H1 (cell line): ENCODE results near the gene TAL2. TPM values are rescaled to one million over a fixed set of nuclear protein-coding genes. Genes with fewer than 3 reads are reported as not detected.

ENCODE experiments used
- CTCF ChIA-PET: fragments of 300-600 bp; sonication (Branson Sonifier 250); formaldehyde crosslinking; loops from one replicate; lab custom pipeline; 2021; ENCODE audit not compliant: partially characterized antibody; lab: Charles Lee
- POLR2A ChIA-PET: fragments of 300-600 bp; sonication (Branson Sonifier 250); formaldehyde crosslinking; loops from one replicate; lab custom pipeline; 2021; ENCODE audit warnings: inconsistent platforms; ENCODE audit not compliant: partially characterized antibody; lab: Charles Lee
- DNase-seq, 2 experiments: peaks; one replicate each; pipeline versions ENCODE4 v3.0.0 to v3.0.0-alpha.2; 2010 to 2022; ENCODE audit warnings: low spot score in 2 of 2, low read depth in 1 of 2, mixed read lengths in 1 of 2
- FAIRE-seq: peaks from 2 replicates; lab custom pipeline; 2011; peaks lifted over from hg19 to GRCh38; lab: Jason Lieb, UNC
- H2AFZ ChIP-seq: 2 replicates; pipeline ENCODE4 v1.8.1; 2012; ENCODE audit warnings: low read length, inconsistent platforms
- H2AK5ac ChIP-seq: 2 replicates; pipeline ENCODE4 v1.6.1; 2013; ENCODE audit warnings: low read depth, low read length
- H2BK120ac ChIP-seq: replicated peaks from 2 replicates; pipeline ENCODE3; 2013; ENCODE audit warnings: low read depth, low read length, inconsistent platforms
- H2BK12ac ChIP-seq: 2 replicates; pipeline ENCODE4 v1.6.1; 2013; ENCODE audit warnings: low read depth, low read length
- H2BK15ac ChIP-seq: 2 replicates; pipeline ENCODE4 v1.6.1; 2013; ENCODE audit warnings: low read length
- H2BK20ac ChIP-seq: 2 replicates; pipeline ENCODE4 v1.6.1; 2013; ENCODE audit warnings: low read length
- H2BK5ac ChIP-seq: 2 replicates; pipeline ENCODE4 v1.6.1; 2013; ENCODE audit warnings: low read depth, low read length
- H3K14ac ChIP-seq: 2 replicates; pipeline ENCODE4 v1.6.1; 2013; ENCODE audit warnings: inconsistent platforms; ENCODE audit not compliant: insufficient read length
- H3K18ac ChIP-seq: 2 replicates; pipeline ENCODE4 v1.6.1; 2013; ENCODE audit warnings: low read length; ENCODE audit errors: extremely low read depth
- H3K23ac ChIP-seq: 2 replicates; pipeline ENCODE4 v1.6.1; 2013; ENCODE audit warnings: inconsistent platforms; ENCODE audit not compliant: insufficient read length
- H3K23me2 ChIP-seq: 2 replicates; pipeline ENCODE4 v1.6.1; 2013; ENCODE audit warnings: low read depth, low read length
- H3K27ac ChIP-seq: 2 replicates; pipeline ENCODE4 v1.6.1; 2011; ENCODE audit warnings: low read depth, low read length, inconsistent platforms
- H3K27me3 ChIP-seq, 4 experiments: replicated peaks in 1 of 4; 1 replicate in 1 of 4; 2 replicates in 3 of 4; pipeline versions ENCODE4 v1.6.1 to v1.8.1; 2011 to 2013; ENCODE audit warnings: low read length in 3 of 4, mild to moderate bottlenecking in 3 of 4, inconsistent platforms in 2 of 4, mixed read lengths in 2 of 4, moderate library complexity in 1 of 4; ENCODE audit not compliant: control insufficient read depth in 3 of 4, insufficient read depth in 3 of 4; ENCODE audit errors: extremely low read depth in 1 of 4
- H3K36me3 ChIP-seq, 4 experiments: 2 replicates each; pipeline versions ENCODE4 v1.6.1 to v1.8.1; 2011 to 2013; ENCODE audit warnings: mild to moderate bottlenecking in 4 of 4, low read length in 3 of 4, moderate library complexity in 2 of 4, control low read depth in 1 of 4, inconsistent platforms in 1 of 4; ENCODE audit not compliant: insufficient read depth in 4 of 4, control insufficient read depth in 2 of 4
- H3K4ac ChIP-seq: replicated peaks from 2 replicates; pipeline ENCODE3; 2013; ENCODE audit warnings: low read length, low read depth, mixed read lengths, inconsistent platforms; ENCODE audit not compliant: insufficient read length
- H3K4me1 ChIP-seq, 4 experiments: replicated peaks in 1 of 4; 1 replicate in 1 of 4; 2 replicates in 3 of 4; pipeline versions ENCODE4 v1.6.1 to v1.8.1; 2011 to 2013; ENCODE audit warnings: low read length in 3 of 4, inconsistent platforms in 2 of 4, mixed read lengths in 1 of 4; ENCODE audit not compliant: insufficient read depth in 4 of 4, control insufficient read depth in 3 of 4
- H3K4me2 ChIP-seq, 2 experiments: 2 replicates each; pipeline versions ENCODE4 v1.6.1 to v1.8.1; 2011 to 2013; ENCODE audit warnings: low read depth in 2 of 2, low read length in 2 of 2, control low read depth in 1 of 2, inconsistent platforms in 1 of 2, mild to moderate bottlenecking in 1 of 2; ENCODE audit not compliant: insufficient read depth in 1 of 2
- H3K4me3 ChIP-seq, 4 experiments: fragments of 200-600, 300-600 bp in 1 of 4; sonication (generic), shearing (Covaris generic), sonication (Bioruptor Twin) in 1 of 4; 2 replicates each; pipeline versions ENCODE4 v1.5.1 to v1.8.1; 2011 to 2016; ENCODE audit warnings: low read length in 4 of 4, low read depth in 3 of 4, control low read depth in 2 of 4, inconsistent platforms in 2 of 4, mild to moderate bottlenecking in 2 of 4, mixed read lengths in 1 of 4, moderate library complexity in 1 of 4; ENCODE audit not compliant: insufficient read depth in 2 of 4; ENCODE audit errors: extremely low read depth in 1 of 4
- H3K56ac ChIP-seq: replicated peaks from 2 replicates; pipeline ENCODE3; 2013; ENCODE audit warnings: low read depth, mild to moderate bottlenecking, mixed read lengths, low read length, inconsistent platforms; ENCODE audit not compliant: insufficient read length
- H3K79me1 ChIP-seq: 2 replicates; pipeline ENCODE4 v1.6.1; 2013; ENCODE audit warnings: low read depth, low read length, control low read depth
- H3K79me2 ChIP-seq, 2 experiments: 2 replicates each; pipeline versions ENCODE4 v1.6.1 to v1.8.1; 2012 to 2013; ENCODE audit warnings: low read length in 2 of 2, mild to moderate bottlenecking in 2 of 2, inconsistent platforms in 1 of 2; ENCODE audit not compliant: insufficient read depth in 2 of 2, control insufficient read depth in 1 of 2
- H3K9ac ChIP-seq, 4 experiments: replicated peaks in 1 of 4; 1 replicate in 1 of 4; 2 replicates in 3 of 4; pipeline versions ENCODE4 v1.6.1 to v1.8.1; 2011 to 2013; ENCODE audit warnings: low read depth in 3 of 4, low read length in 3 of 4, control low read depth in 2 of 4, mild to moderate bottlenecking in 2 of 4, moderate library complexity in 2 of 4, inconsistent platforms in 1 of 4; ENCODE audit errors: extremely low read depth in 1 of 4
- H3K9me3 ChIP-seq, 2 experiments: 2 replicates each; pipeline versions ENCODE4 v1.6.1 to v1.8.1; 2012 to 2013; ENCODE audit warnings: mild to moderate bottlenecking in 2 of 2, moderate library complexity in 2 of 2, control low read depth in 1 of 2, inconsistent platforms in 1 of 2, low read depth in 1 of 2, low read length in 1 of 2, mixed read lengths in 1 of 2; ENCODE audit not compliant: insufficient read depth in 2 of 2
- H4K20me1 ChIP-seq, 2 experiments: replicated peaks in 1 of 2; 2 replicates each; pipeline versions ENCODE3 to v1.8.1; 2011 to 2013; ENCODE audit warnings: inconsistent platforms in 2 of 2, low read length in 2 of 2, mild to moderate bottlenecking in 1 of 2; ENCODE audit not compliant: insufficient read depth in 2 of 2, control insufficient read depth in 1 of 2
- H4K5ac ChIP-seq: 2 replicates; pipeline ENCODE4 v1.6.1; 2013; ENCODE audit warnings: low read length, low read depth, mixed read lengths, inconsistent platforms; ENCODE audit not compliant: insufficient read length
- H4K8ac ChIP-seq: 2 replicates; pipeline ENCODE4 v1.8.0; 2013; ENCODE audit warnings: mild to moderate bottlenecking, moderate library complexity, low read length, inconsistent platforms; ENCODE audit not compliant: insufficient read depth; ENCODE audit errors: extremely low read depth
- H4K91ac ChIP-seq: replicated peaks from 2 replicates; pipeline ENCODE3; 2013; ENCODE audit warnings: low read length, mixed read lengths, inconsistent platforms; ENCODE audit not compliant: insufficient read length
- CBX5 ChIP-seq: fragments of 300-800, 300-1000 bp; sonication (generic); IDR thresholded peaks from 2 replicates; pipeline ENCODE4 v1.7.1; 2016; ENCODE audit warnings: antibody characterized with exemption, low read length, low read depth
- EZH2 ChIP-seq: fragments of 200-600 bp; sonication (generic); IDR thresholded peaks from 2 replicates; pipeline ENCODE4 v1.7.1; 2012; ENCODE audit warnings: low read depth, mild to moderate bottlenecking, moderate library complexity, low read length, inconsistent platforms; ENCODE audit not compliant: severe bottlenecking
- GTF2F1 ChIP-seq: IDR thresholded peaks from 2 replicates; pipeline ENCODE4 v1.6.1; 2012; ENCODE audit warnings: low read depth, low read length, improper control_type of control experiment, borderline replicate concordance
- JUND ChIP-seq: IDR thresholded peaks from 2 replicates; pipeline ENCODE4 v1.6.1; 2011; ENCODE audit warnings: mild to moderate bottlenecking, improper control_type of control experiment, low read length
- MAFK ChIP-seq: IDR thresholded peaks from 2 replicates; pipeline ENCODE4 v1.6.1; 2012; ENCODE audit warnings: low read depth, mild to moderate bottlenecking, improper control_type of control experiment, low read length
- RFX5 ChIP-seq: IDR thresholded peaks from 2 replicates; pipeline ENCODE4 v1.6.1; 2011; ENCODE audit warnings: low read depth, low read length, improper control_type of control experiment, borderline replicate concordance
- SIRT6 ChIP-seq: IDR thresholded peaks from one replicate; pipeline ENCODE4 v1.7.1; 2012; ENCODE audit warnings: low read length, inconsistent platforms
- SIX5 ChIP-seq: IDR thresholded peaks from 2 replicates; pipeline ENCODE4 v1.6.1; 2011; ENCODE audit warnings: mild to moderate bottlenecking, low read depth, low read length
- SP2 ChIP-seq: IDR thresholded peaks from 2 replicates; pipeline ENCODE4 v1.6.1; 2012; ENCODE audit warnings: mild to moderate bottlenecking, low read length, inconsistent platforms
- YY1 ChIP-seq: IDR thresholded peaks from 2 replicates; pipeline ENCODE4 v1.6.1; 2011; ENCODE audit warnings: low read depth, mild to moderate bottlenecking, low read length
- WGBS, 2 experiments: shearing (Covaris generic) in 1 of 2; methylation state at CpG; one replicate each; pipeline versions ENCODE4 v1.1.6 to v1.1.7; 2013 to 2015; ENCODE audit warnings: low lambda C conversion rate in 2 of 2, mixed read lengths in 2 of 2, inconsistent platforms in 1 of 2, low coverage in 1 of 2, missing lambda C conversion rate in 1 of 2; ENCODE audit not compliant: insufficient replicate concordance in 2 of 2, insufficient coverage in 1 of 2, insufficient read length in 1 of 2; ENCODE audit errors: extremely low coverage in 1 of 2, missing lambda C conversion rate in 1 of 2; 5-methylcytosine and 5-hydroxymethylcytosine counted together
- polyA plus RNA-seq, 7 experiments: library from polyadenylated mRNA; depleted of rRNA in 3 of 7; stranded (reverse) in 5 of 7; unstranded in 2 of 7; fragments of >200 nt in 5 of 7; fragments of 200-250 nt in 2 of 7; gene quantifications; 1 replicate in 5 of 7; 2 replicates in 1 of 7; 4 replicates in 1 of 7; pipeline versions ENCODE4 v1.2.1 to v1.2.3, GENCODE V29; 2011 to 2013; ENCODE audit warnings: missing spikeins in 2 of 7, mixed read lengths in 2 of 7
- total RNA-seq: library from RNA; stranded (reverse); fragmentation: NEBNext Ultra II Directional; extraction: Animal tissue kit (Norgen Biotek cat#: 25700); gene quantifications from 2 replicates; pipeline ENCODE4 v1.2.1, GENCODE V29; 2021

TAL2 gene
- total and polyA plus RNA-seq, 2 of the 8 experiments (the other 6 are each of a cell fraction or from before 2014, with no cell fraction given), result 0.65 to 0.82 TPM

GRCh38 chr9:105670775-105671174, 8.5 kb downstream of the TAL2 start:
- H2BK20ac ChIP-seq, result no peak overlapping the region
- H4K20me1 ChIP-seq, result no peaks in the 10 kb centered on the region
- no peaks in the 10 kb centered on the region for H3K9me3 ChIP-seq
- no peak overlapping the region for H3K4me3 ChIP-seq
- H3K23ac ChIP-seq, result no peak overlapping the region
- no peak overlapping the region for H2BK5ac ChIP-seq
- H2BK120ac ChIP-seq, result no peak overlapping the region
- H4K5ac ChIP-seq, result no peak overlapping the region
- ChIA-PET CTCF (interaction anchor here (0.9 kb wide), 1 partner anchor 11 kb away, joined by 3 read pairs; no protein-coding TSS in a partner anchor), POLR2A (no interaction called here)
- WGBS, 2 experiments, result 90% methylated on average over 3 of the region's 3 CpGs; no CpG with 5 or more reads in 1 of the 2 experiments
- no peaks in the 10 kb centered on the region for H3K79me1 ChIP-seq
- no peaks in the 10 kb centered on the region for H3K27me3 ChIP-seq
- no peak overlapping the region for H2BK12ac ChIP-seq
- H4K91ac ChIP-seq, result no peak overlapping the region
- DNase-seq, result no peak
- H3K36me3 ChIP-seq, result no peaks in the 10 kb centered on the region
- H2AFZ ChIP-seq, result no peak overlapping the region
- H3K14ac ChIP-seq, result no peak overlapping the region
- H4K8ac ChIP-seq, result no peak overlapping the region
- H3K9ac ChIP-seq, result no peak overlapping the region
- no peak overlapping the region for H3K4me2 ChIP-seq
- TF ChIP-seq CBX5, result no peak
- TF ChIP-seq SIRT6, result no peak
- no peak for TF ChIP-seq SP2
- no peak for TF ChIP-seq SIX5
- no peak for TF ChIP-seq GTF2F1
- TF ChIP-seq JUND, result no peak
- no peak for TF ChIP-seq YY1
- no peak for TF ChIP-seq RFX5
- TF ChIP-seq MAFK, result no peak
- no peak for TF ChIP-seq EZH2
- peaks cover 0 to 2% (median under 1%) of the 10 kb centered on the region in 4 experiments; a peak in 1 of 7 replicates for H3K4me1 ChIP-seq
- H2BK15ac ChIP-seq, result no peak overlapping the region
- FAIRE-seq, result no peak
- H3K79me2 ChIP-seq, result no peaks in the 10 kb centered on the region
- no peak overlapping the region for H2AK5ac ChIP-seq
- no peak overlapping the region for H3K18ac ChIP-seq
- no peaks in the 10 kb centered on the region for H3K23me2 ChIP-seq
- no peak overlapping the region for H3K4ac ChIP-seq
- no peak overlapping the region for H3K27ac ChIP-seq
- H3K56ac ChIP-seq, result no peak overlapping the region
